H1 (cell line): ENCODE results near the gene BAD. TPM values are rescaled to one million over a fixed set of nuclear protein-coding genes. Genes with fewer than 3 reads are reported as not detected.

Experiments used
- BACH1 ChIP-seq: IDR thresholded peaks from 2 replicates; pipeline ENCODE4 v1.6.1; 2012; ENCODE audit warnings: low read length, improper control_type of control experiment
- BRCA1 ChIP-seq: IDR thresholded peaks from 2 replicates; pipeline ENCODE4 v1.6.1; 2012; ENCODE audit warnings: low read depth, low read length, improper control_type of control experiment
- CHD7 ChIP-seq: fragments of 300-600 bp; sonication (generic); IDR thresholded peaks from 2 replicates; pipeline ENCODE4 v1.7.1; 2012; ENCODE audit warnings: low read length, moderate library complexity, mild to moderate bottlenecking, inconsistent platforms; ENCODE audit not compliant: insufficient replicate concordance
- EGR1 ChIP-seq: IDR thresholded peaks from 2 replicates; pipeline ENCODE4 v1.6.1; 2011; ENCODE audit warnings: low read depth, low read length, borderline replicate concordance
- JUN ChIP-seq: IDR thresholded peaks from 2 replicates; pipeline ENCODE4 v1.6.1; 2011; ENCODE audit warnings: low read depth, mild to moderate bottlenecking, improper control_type of control experiment, low read length
- NANOG ChIP-seq: IDR thresholded peaks from 2 replicates; pipeline ENCODE4 v1.6.1; 2011; ENCODE audit warnings: low read length, low read depth, mild to moderate bottlenecking, inconsistent platforms; ENCODE audit not compliant: insufficient read depth, poor library complexity, severe bottlenecking
- POU5F1 ChIP-seq: IDR thresholded peaks from 2 replicates; pipeline ENCODE4 v1.6.1; 2011; ENCODE audit warnings: low read depth, mild to moderate bottlenecking, low read length, moderate library complexity
- RBBP5 ChIP-seq: IDR thresholded peaks from 2 replicates; pipeline ENCODE4 v1.7.1; 2012; ENCODE audit warnings: low read depth, mild to moderate bottlenecking, inconsistent platforms, low read length, moderate library complexity, borderline replicate concordance
- RXRA ChIP-seq: IDR thresholded peaks from 2 replicates; pipeline ENCODE4 v1.6.1; 2011; ENCODE audit warnings: low read depth, mild to moderate bottlenecking, low read length, moderate library complexity; ENCODE audit not compliant: insufficient read depth
- SP1 ChIP-seq: IDR thresholded peaks from 2 replicates; pipeline ENCODE4 v1.6.1; 2011; ENCODE audit warnings: low read depth, low read length
- polyA plus RNA-seq, 7 experiments: library from polyadenylated mRNA; depleted of rRNA in 3 of 7; stranded (reverse) in 5 of 7; unstranded in 2 of 7; fragments of >200 nt in 5 of 7; fragments of 200-250 nt in 2 of 7; gene quantifications; 1 replicate in 5 of 7; 2 replicates in 1 of 7; 4 replicates in 1 of 7; pipeline versions ENCODE4 v1.2.1 to v1.2.3, GENCODE V29; 2011 to 2013; ENCODE audit warnings: missing spikeins in 2 of 7, mixed read lengths in 2 of 7
- total RNA-seq: library from RNA; stranded (reverse); fragmentation: NEBNext Ultra II Directional; extraction: Animal tissue kit (Norgen Biotek cat#: 25700); gene quantifications from 2 replicates; pipeline ENCODE4 v1.2.1, GENCODE V29; 2021

The BAD gene
- total and polyA plus RNA-seq, 2 of the 8 experiments (the other 6 are each of a cell fraction or from before 2014, with no cell fraction given) = 23.1 to 33.7 TPM

GRCh38 chr11:64241491-64242374 lies 42.7 kb downstream of the BAD start (continued):
- TF ChIP-seq EGR1 (no peak; the same call in 1 of the 2 replicates), RXRA (no peak), NANOG (no peak), BRCA1 (no peak), POU5F1 (no peak), SP1 (peak; percentile 45; the same call in 1 of the 2 replicates), JUN (no peak), BACH1 (no peak), RBBP5 (peak; percentile 52; the same call in 1 of the 2 replicates), CHD7 (no peak)
